ENCODE measurements around the gene PRR19.

PRR19 gene

GRCh38 chr19:42313096-42313839 is 11.3 kb downstream of the PRR19 start, which contains the start of gene TMEM145:
Gene TMEM145 (plus strand): TSS chr19:42313309. CDS start chr19:42313377, 68 bp downstream.
- Histone ChIP-seq H3K9ac (ENCODE audit: low read depth, low read length) (no peak within 1 kb of the TSS), H3K36me3 (ENCODE audit: insufficient read depth, low read length) (no peaks in the 10 kb centered on the region), H3K4me3 (ENCODE audit: low read length) (peak within 1 kb of the TSS; percentile 60), H3K4me2 (ENCODE audit: low read length) (peak within 1 kb of the TSS; percentile 82), H3K9me3 (replicated peaks; ENCODE audit: low read length) (no peaks in the 10 kb centered on the region), H3K4me1 (ENCODE audit: control insufficient read depth, insufficient read depth, low read length) (peaks cover 19% of the 10 kb centered on the region), H3K27me3 (ENCODE audit: control insufficient read depth, insufficient read depth, low read length) (peaks cover 43% of the 10 kb centered on the region)

- Histone ChIP-seq H3K36me3 (ENCODE audit: insufficient read depth, low read length) (no peaks in the 10 kb centered on the region), H3K9me3 (replicated peaks; ENCODE audit: low read length) (no peaks in the 10 kb centered on the region), H3K4me1 (ENCODE audit: control insufficient read depth, insufficient read depth, low read length) (peaks cover 19% of the 10 kb centered on the region), H3K27me3 (ENCODE audit: control insufficient read depth, insufficient read depth, low read length) (peaks cover 43% of the 10 kb centered on the region), H3K4me3 (ENCODE audit: low read length) (no peak overlapping the region), H3K4me2 (ENCODE audit: low read length) (peak overlapping the region; percentile 82), H3K9ac (ENCODE audit: low read depth, low read length) (no peak overlapping the region)
Measured at GRCh38 chr19:42313840-42314755, 12.2 kb downstream of the PRR19 start.

GRCh38 chr19:42315024-42315423 is 13.1 kb downstream of the PRR19 start:
- no peak overlapping the region for H3K4me2 ChIP-seq (ENCODE audit: low read length)
- peaks cover 43% of the 10 kb centered on the region for H3K27me3 ChIP-seq (ENCODE audit: control insufficient read depth, insufficient read depth, low read length)

GRCh38 chr19:42316223-42317211 is 14.6 kb downstream of the PRR19 start:
- peaks cover 19% of the 10 kb centered on the region for H3K4me1 ChIP-seq (ENCODE audit: control insufficient read depth, insufficient read depth, low read length)
- no peak overlapping the region for H3K9ac ChIP-seq (ENCODE audit: low read depth, low read length)
- H3K9me3 ChIP-seq (replicated peaks; ENCODE audit: low read length): no peaks in the 10 kb centered on the region
- H3K4me2 ChIP-seq (ENCODE audit: low read length): peak overlapping the region; percentile 55
- no peak overlapping the region for H3K4me3 ChIP-seq (ENCODE audit: low read length)
- H3K27me3 ChIP-seq (ENCODE audit: control insufficient read depth, insufficient read depth, low read length): peaks cover 35% of the 10 kb centered on the region
- no peaks in the 10 kb centered on the region for H3K36me3 ChIP-seq (ENCODE audit: insufficient read depth, low read length)

More at GRCh38 chr19:42315024-42315423, 13.1 kb downstream of the PRR19 start:
- no peaks in the 10 kb centered on the region for H3K36me3 ChIP-seq (ENCODE audit: insufficient read depth, low read length)
- peaks cover 19% of the 10 kb centered on the region for H3K4me1 ChIP-seq (ENCODE audit: control insufficient read depth, insufficient read depth, low read length)
- H3K9me3 ChIP-seq (replicated peaks; ENCODE audit: low read length): no peaks in the 10 kb centered on the region
- H3K4me3 ChIP-seq (ENCODE audit: low read length): no peak overlapping the region
- H3K9ac ChIP-seq (ENCODE audit: low read depth, low read length): no peak overlapping the region

- Histone ChIP-seq H3K36me3 (ENCODE audit: insufficient read depth, low read length) (no peaks in the 10 kb centered on the region), H3K27me3 (ENCODE audit: control insufficient read depth, insufficient read depth, low read length) (peaks cover 35% of the 10 kb centered on the region), H3K9ac (ENCODE audit: low read depth, low read length) (no peak overlapping the region), H3K4me2 (ENCODE audit: low read length) (no peak overlapping the region), H3K9me3 (replicated peaks; ENCODE audit: low read length) (no peaks in the 10 kb centered on the region), H3K4me3 (ENCODE audit: low read length) (no peak overlapping the region), H3K4me1 (ENCODE audit: control insufficient read depth, insufficient read depth, low read length) (peaks cover 19% of the 10 kb centered on the region)
Measured at GRCh38 chr19:42317535-42317934, 15.6 kb downstream of the PRR19 start.

- Histone ChIP-seq H3K4me3 (ENCODE audit: low read length) (no peak overlapping the region), H3K9me3 (replicated peaks; ENCODE audit: low read length) (no peaks in the 10 kb centered on the region), H3K36me3 (ENCODE audit: insufficient read depth, low read length) (no peaks in the 10 kb centered on the region), H3K4me2 (ENCODE audit: low read length) (no peak overlapping the region), H3K9ac (ENCODE audit: low read depth, low read length) (no peak overlapping the region), H3K4me1 (ENCODE audit: control insufficient read depth, insufficient read depth, low read length) (peaks cover 17% of the 10 kb centered on the region), H3K27me3 (ENCODE audit: control insufficient read depth, insufficient read depth, low read length) (peaks cover 31% of the 10 kb centered on the region)
Measured at GRCh38 chr19:42322305-42322704, 20.4 kb downstream of the PRR19 start.

GRCh38 chr19:42323473-42323851 is 21.5 kb downstream of the PRR19 start:
- Histone ChIP-seq H3K4me1 (ENCODE audit: control insufficient read depth, insufficient read depth, low read length) (peaks cover 16% of the 10 kb centered on the region), H3K36me3 (ENCODE audit: insufficient read depth, low read length) (no peaks in the 10 kb centered on the region), H3K9me3 (replicated peaks; ENCODE audit: low read length) (no peaks in the 10 kb centered on the region), H3K9ac (ENCODE audit: low read depth, low read length) (no peak overlapping the region), H3K4me3 (ENCODE audit: low read length) (no peak overlapping the region), H3K4me2 (ENCODE audit: low read length) (no peak overlapping the region), H3K27me3 (ENCODE audit: control insufficient read depth, insufficient read depth, low read length) (peaks cover 31% of the 10 kb centered on the region)

- Histone ChIP-seq H3K9ac (ENCODE audit: low read depth, low read length) (no peak overlapping the region), H3K4me2 (ENCODE audit: low read length) (peak overlapping the region; percentile 73), H3K4me3 (ENCODE audit: low read length) (no peak overlapping the region), H3K4me1 (ENCODE audit: control insufficient read depth, insufficient read depth, low read length) (peaks cover 16% of the 10 kb centered on the region), H3K9me3 (replicated peaks; ENCODE audit: low read length) (no peaks in the 10 kb centered on the region), H3K27me3 (ENCODE audit: control insufficient read depth, insufficient read depth, low read length) (peaks cover 31% of the 10 kb centered on the region), H3K36me3 (ENCODE audit: insufficient read depth, low read length) (no peaks in the 10 kb centered on the region)
Measured at GRCh38 chr19:42323852-42324654, 22.1 kb downstream of the PRR19 start.

- Histone ChIP-seq H3K9me3 (replicated peaks; ENCODE audit: low read length) (no peaks in the 10 kb centered on the region), H3K27me3 (ENCODE audit: control insufficient read depth, insufficient read depth, low read length) (peaks cover 31% of the 10 kb centered on the region), H3K4me3 (ENCODE audit: low read length) (peak overlapping the region; percentile 2), H3K4me1 (ENCODE audit: control insufficient read depth, insufficient read depth, low read length) (peaks cover 16% of the 10 kb centered on the region), H3K4me2 (ENCODE audit: low read length) (peak overlapping the region; percentile 73), H3K36me3 (ENCODE audit: insufficient read depth, low read length) (no peaks in the 10 kb centered on the region), H3K9ac (ENCODE audit: low read depth, low read length) (no peak overlapping the region)
Measured at GRCh38 chr19:42324655-42325307, 22.8 kb downstream of the PRR19 start.

- H3K4me1 ChIP-seq (ENCODE audit: control insufficient read depth, insufficient read depth, low read length): peaks cover 16% of the 10 kb centered on the region
- H3K27me3 ChIP-seq (ENCODE audit: control insufficient read depth, insufficient read depth, low read length): peaks cover 31% of the 10 kb centered on the region
- H3K36me3 ChIP-seq (ENCODE audit: insufficient read depth, low read length): no peaks in the 10 kb centered on the region
- peak within 1 kb of the TSS; percentile 92 for H3K4me3 ChIP-seq (ENCODE audit: low read length)
- H3K4me2 ChIP-seq (ENCODE audit: low read length): peak within 1 kb of the TSS; percentile 100
- no peaks in the 10 kb centered on the region for H3K9me3 ChIP-seq (replicated peaks; ENCODE audit: low read length)
- peak within 1 kb of the TSS; percentile 96 for H3K9ac ChIP-seq (ENCODE audit: low read depth, low read length)
Measured at GRCh38 chr19:42325308-42325895, 23.5 kb downstream of the PRR19 start, which contains the start of gene MEGF8. Gene MEGF8 (plus strand): TSS chr19:42325635. CDS start chr19:42326244, 609 bp downstream.
